GM19372 (cell line): ENCODE measurements around the gene CAMLG.
A peak's percentile ranks its signal among the peaks of the same experiment; 100 is the strongest.
"Not testable (repeated sequence)": the region's sequence is repeated elsewhere in the genome, so short reads cannot be mapped to it uniquely, and the experiment has no call there.

Source experiments
- ATAC-seq: cut with Tn5 transposase; IDR thresholded peaks from one replicate; pipeline ENCODE4 v1.9.1; 2021; ENCODE audit warnings: mild to moderate bottlenecking, low read depth, moderate library complexity; ENCODE audit not compliant: unreplicated experiment

Gene CAMLG

GRCh38 chr5:134738133-134738962 is at the start of gene CAMLG:
Gene CAMLG, plus strand, starts transcription at chr5:134738548. Its CDS starts 73 bp downstream, at chr5:134738621.
- peak; percentile 96 for ATAC-seq

- not testable (repeated sequence) for ATAC-seq
Measured at GRCh38 chr5:134690144-134690543, 48.2 kb upstream of the CAMLG start.

GRCh38 chr5:134692722-134693121 is 45.6 kb upstream of the CAMLG start:
- ATAC-seq, result no peak

GRCh38 chr5:134708301-134708700 is 30.0 kb upstream of the CAMLG start:
- no peak for ATAC-seq

GRCh38 chr5:134714120-134714519 is 24.2 kb upstream of the CAMLG start:
- ATAC-seq, result no peak

- no peak for ATAC-seq
Measured at GRCh38 chr5:134714541-134714940, 23.8 kb upstream of the CAMLG start.

- ATAC-seq, result not testable (repeated sequence)
Measured at GRCh38 chr5:134715466-134715865, 22.9 kb upstream of the CAMLG start.

GRCh38 chr5:134724872-134725271 is 13.5 kb upstream of the CAMLG start:
- no peak for ATAC-seq

GRCh38 chr5:134732819-134733218 is 5.5 kb upstream of the CAMLG start:
- ATAC-seq, result no peak

- ATAC-seq, result no peak
Measured at GRCh38 chr5:134735243-134735642, 3.1 kb upstream of the CAMLG start.

- ATAC-seq, result no peak
Measured at GRCh38 chr5:134736173-134736812, 2.1 kb upstream of the CAMLG start.

GRCh38 chr5:134738963-134739661 is 764 bp downstream of the CAMLG start:
- no peak for ATAC-seq

GRCh38 chr5:134741052-134741451 is 2.7 kb downstream of the CAMLG start:
- no peak for ATAC-seq

GRCh38 chr5:134742134-134742533 is 3.8 kb downstream of the CAMLG start:
- no peak for ATAC-seq

GRCh38 chr5:134749415-134749814 is 11.1 kb downstream of the CAMLG start:
- ATAC-seq, result no peak

GRCh38 chr5:134758176-134758503 is 19.8 kb downstream of the CAMLG start:
- ATAC-seq, result no peak

GRCh38 chr5:134758504-134759341 is 20.4 kb downstream of the CAMLG start, which contains the start of gene DDX46:
Gene DDX46, plus strand, starts transcription at chr5:134758779. Its CDS starts 160 bp downstream, at chr5:134758939.
- peak; percentile 98 for ATAC-seq

- not testable (repeated sequence) for ATAC-seq
Measured at GRCh38 chr5:134767528-134768291, 29.4 kb downstream of the CAMLG start.

GRCh38 chr5:134769206-134769605 is 30.9 kb downstream of the CAMLG start:
- ATAC-seq, result no peak
